H1 (cell line): ENCODE results near the gene DUOXA1. TPM values are rescaled to one million over a fixed set of nuclear protein-coding genes. Genes with fewer than 3 reads are reported as not detected.

Experiments used
- CTCF ChIA-PET: fragments of 300-600 bp; sonication (Branson Sonifier 250); formaldehyde crosslinking; loops from one replicate; lab custom pipeline; 2021; ENCODE audit not compliant: partially characterized antibody; lab: Charles Lee
- POLR2A ChIA-PET: fragments of 300-600 bp; sonication (Branson Sonifier 250); formaldehyde crosslinking; loops from one replicate; lab custom pipeline; 2021; ENCODE audit warnings: inconsistent platforms; ENCODE audit not compliant: partially characterized antibody; lab: Charles Lee
- DNase-seq, 2 experiments: peaks; one replicate each; pipeline versions ENCODE4 v3.0.0 to v3.0.0-alpha.2; 2010 to 2022; ENCODE audit warnings: low spot score in 2 of 2, low read depth in 1 of 2, mixed read lengths in 1 of 2
- FAIRE-seq: peaks from 2 replicates; lab custom pipeline; 2011; peaks lifted over from hg19 to GRCh38; lab: Jason Lieb, UNC
- H2AFZ ChIP-seq: 2 replicates; pipeline ENCODE4 v1.8.1; 2012; ENCODE audit warnings: low read length, inconsistent platforms
- H2AK5ac ChIP-seq: 2 replicates; pipeline ENCODE4 v1.6.1; 2013; ENCODE audit warnings: low read depth, low read length
- H2BK120ac ChIP-seq: replicated peaks from 2 replicates; pipeline ENCODE3; 2013; ENCODE audit warnings: low read depth, low read length, inconsistent platforms
- H2BK12ac ChIP-seq: 2 replicates; pipeline ENCODE4 v1.6.1; 2013; ENCODE audit warnings: low read depth, low read length
- H2BK15ac ChIP-seq: 2 replicates; pipeline ENCODE4 v1.6.1; 2013; ENCODE audit warnings: low read length
- H2BK20ac ChIP-seq: 2 replicates; pipeline ENCODE4 v1.6.1; 2013; ENCODE audit warnings: low read length
- H2BK5ac ChIP-seq: 2 replicates; pipeline ENCODE4 v1.6.1; 2013; ENCODE audit warnings: low read depth, low read length
- H3K14ac ChIP-seq: 2 replicates; pipeline ENCODE4 v1.6.1; 2013; ENCODE audit warnings: inconsistent platforms; ENCODE audit not compliant: insufficient read length
- H3K18ac ChIP-seq: 2 replicates; pipeline ENCODE4 v1.6.1; 2013; ENCODE audit warnings: low read length; ENCODE audit errors: extremely low read depth
- H3K23ac ChIP-seq: 2 replicates; pipeline ENCODE4 v1.6.1; 2013; ENCODE audit warnings: inconsistent platforms; ENCODE audit not compliant: insufficient read length
- H3K23me2 ChIP-seq: 2 replicates; pipeline ENCODE4 v1.6.1; 2013; ENCODE audit warnings: low read depth, low read length
- H3K27ac ChIP-seq: 2 replicates; pipeline ENCODE4 v1.6.1; 2011; ENCODE audit warnings: low read depth, low read length, inconsistent platforms
- H3K27me3 ChIP-seq, 4 experiments: replicated peaks in 1 of 4; 1 replicate in 1 of 4; 2 replicates in 3 of 4; pipeline versions ENCODE4 v1.6.1 to v1.8.1; 2011 to 2013; ENCODE audit warnings: low read length in 3 of 4, mild to moderate bottlenecking in 3 of 4, inconsistent platforms in 2 of 4, mixed read lengths in 2 of 4, moderate library complexity in 1 of 4; ENCODE audit not compliant: control insufficient read depth in 3 of 4, insufficient read depth in 3 of 4; ENCODE audit errors: extremely low read depth in 1 of 4
- H3K36me3 ChIP-seq, 4 experiments: 2 replicates each; pipeline versions ENCODE4 v1.6.1 to v1.8.1; 2011 to 2013; ENCODE audit warnings: mild to moderate bottlenecking in 4 of 4, low read length in 3 of 4, moderate library complexity in 2 of 4, control low read depth in 1 of 4, inconsistent platforms in 1 of 4; ENCODE audit not compliant: insufficient read depth in 4 of 4, control insufficient read depth in 2 of 4
- H3K4ac ChIP-seq: replicated peaks from 2 replicates; pipeline ENCODE3; 2013; ENCODE audit warnings: low read length, low read depth, mixed read lengths, inconsistent platforms; ENCODE audit not compliant: insufficient read length
- H3K4me1 ChIP-seq, 4 experiments: replicated peaks in 1 of 4; 1 replicate in 1 of 4; 2 replicates in 3 of 4; pipeline versions ENCODE4 v1.6.1 to v1.8.1; 2011 to 2013; ENCODE audit warnings: low read length in 3 of 4, inconsistent platforms in 2 of 4, mixed read lengths in 1 of 4; ENCODE audit not compliant: insufficient read depth in 4 of 4, control insufficient read depth in 3 of 4
- H3K4me2 ChIP-seq, 2 experiments: 2 replicates each; pipeline versions ENCODE4 v1.6.1 to v1.8.1; 2011 to 2013; ENCODE audit warnings: low read depth in 2 of 2, low read length in 2 of 2, control low read depth in 1 of 2, inconsistent platforms in 1 of 2, mild to moderate bottlenecking in 1 of 2; ENCODE audit not compliant: insufficient read depth in 1 of 2
- H3K4me3 ChIP-seq, 4 experiments: fragments of 200-600, 300-600 bp in 1 of 4; sonication (generic), shearing (Covaris generic), sonication (Bioruptor Twin) in 1 of 4; 2 replicates each; pipeline versions ENCODE4 v1.5.1 to v1.8.1; 2011 to 2016; ENCODE audit warnings: low read length in 4 of 4, low read depth in 3 of 4, control low read depth in 2 of 4, inconsistent platforms in 2 of 4, mild to moderate bottlenecking in 2 of 4, mixed read lengths in 1 of 4, moderate library complexity in 1 of 4; ENCODE audit not compliant: insufficient read depth in 2 of 4; ENCODE audit errors: extremely low read depth in 1 of 4
- H3K56ac ChIP-seq: replicated peaks from 2 replicates; pipeline ENCODE3; 2013; ENCODE audit warnings: low read depth, mild to moderate bottlenecking, mixed read lengths, low read length, inconsistent platforms; ENCODE audit not compliant: insufficient read length
- H3K79me1 ChIP-seq: 2 replicates; pipeline ENCODE4 v1.6.1; 2013; ENCODE audit warnings: low read depth, low read length, control low read depth
- H3K79me2 ChIP-seq, 2 experiments: 2 replicates each; pipeline versions ENCODE4 v1.6.1 to v1.8.1; 2012 to 2013; ENCODE audit warnings: low read length in 2 of 2, mild to moderate bottlenecking in 2 of 2, inconsistent platforms in 1 of 2; ENCODE audit not compliant: insufficient read depth in 2 of 2, control insufficient read depth in 1 of 2
- H3K9ac ChIP-seq, 4 experiments: replicated peaks in 1 of 4; 1 replicate in 1 of 4; 2 replicates in 3 of 4; pipeline versions ENCODE4 v1.6.1 to v1.8.1; 2011 to 2013; ENCODE audit warnings: low read depth in 3 of 4, low read length in 3 of 4, control low read depth in 2 of 4, mild to moderate bottlenecking in 2 of 4, moderate library complexity in 2 of 4, inconsistent platforms in 1 of 4; ENCODE audit errors: extremely low read depth in 1 of 4
- H3K9me3 ChIP-seq, 2 experiments: 2 replicates each; pipeline versions ENCODE4 v1.6.1 to v1.8.1; 2012 to 2013; ENCODE audit warnings: mild to moderate bottlenecking in 2 of 2, moderate library complexity in 2 of 2, control low read depth in 1 of 2, inconsistent platforms in 1 of 2, low read depth in 1 of 2, low read length in 1 of 2, mixed read lengths in 1 of 2; ENCODE audit not compliant: insufficient read depth in 2 of 2
- H4K20me1 ChIP-seq, 2 experiments: replicated peaks in 1 of 2; 2 replicates each; pipeline versions ENCODE3 to v1.8.1; 2011 to 2013; ENCODE audit warnings: inconsistent platforms in 2 of 2, low read length in 2 of 2, mild to moderate bottlenecking in 1 of 2; ENCODE audit not compliant: insufficient read depth in 2 of 2, control insufficient read depth in 1 of 2
- H4K5ac ChIP-seq: 2 replicates; pipeline ENCODE4 v1.6.1; 2013; ENCODE audit warnings: low read length, low read depth, mixed read lengths, inconsistent platforms; ENCODE audit not compliant: insufficient read length
- H4K8ac ChIP-seq: 2 replicates; pipeline ENCODE4 v1.8.0; 2013; ENCODE audit warnings: mild to moderate bottlenecking, moderate library complexity, low read length, inconsistent platforms; ENCODE audit not compliant: insufficient read depth; ENCODE audit errors: extremely low read depth
- H4K91ac ChIP-seq: replicated peaks from 2 replicates; pipeline ENCODE3; 2013; ENCODE audit warnings: low read length, mixed read lengths, inconsistent platforms; ENCODE audit not compliant: insufficient read length
- CHD1 ChIP-seq: IDR thresholded peaks from 2 replicates; pipeline ENCODE4 v1.6.1; 2012; ENCODE audit warnings: low read depth, low read length, improper control_type of control experiment
- CTBP2 ChIP-seq: IDR thresholded peaks from 2 replicates; pipeline ENCODE4 v1.7.0; 2011; ENCODE audit warnings: borderline replicate concordance, mild to moderate bottlenecking, moderate library complexity, mixed read lengths, low read length; ENCODE audit not compliant: insufficient read depth, insufficient read length
- CTCF ChIP-seq, 3 experiments: IDR thresholded peaks; 1 replicate in 2 of 3; 2 replicates in 1 of 3; pipeline versions ENCODE4 v1.5.1 to v1.6.1; 2011; ENCODE audit warnings: low read length in 3 of 3, mild to moderate bottlenecking in 3 of 3, inconsistent platforms in 2 of 3, low read depth in 1 of 3, moderate library complexity in 1 of 3; ENCODE audit not compliant: insufficient read depth in 1 of 3; ENCODE audit errors: control extremely low read depth in 1 of 3
- HDAC2 ChIP-seq, 2 experiments: fragments of 300-600 bp in 1 of 2; sonication (generic) in 1 of 2; IDR thresholded peaks; 2 replicates each; pipeline ENCODE4 v1.6.1; 2011 to 2012; ENCODE audit warnings: low read depth in 2 of 2, low read length in 2 of 2, mild to moderate bottlenecking in 2 of 2, moderate library complexity in 2 of 2, borderline replicate concordance in 1 of 2, inconsistent platforms in 1 of 2
- NANOG ChIP-seq: IDR thresholded peaks from 2 replicates; pipeline ENCODE4 v1.6.1; 2011; ENCODE audit warnings: low read length, low read depth, mild to moderate bottlenecking, inconsistent platforms; ENCODE audit not compliant: insufficient read depth, poor library complexity, severe bottlenecking
- POLR2A ChIP-seq, 2 experiments: IDR thresholded peaks; 1 replicate in 1 of 2; 2 replicates in 1 of 2; pipeline ENCODE4 v1.6.1; 2011; ENCODE audit warnings: low read depth in 2 of 2, low read length in 2 of 2, mild to moderate bottlenecking in 2 of 2; ENCODE audit errors: control extremely low read depth in 1 of 2
- RFX5 ChIP-seq: IDR thresholded peaks from 2 replicates; pipeline ENCODE4 v1.6.1; 2011; ENCODE audit warnings: low read depth, low read length, improper control_type of control experiment, borderline replicate concordance
- SIN3A ChIP-seq, 2 experiments: IDR thresholded peaks in 1 of 2; conservative IDR thresholded peaks in 1 of 2; 2 replicates each; pipeline ENCODE4 v1.6.1; 2011 to 2012; ENCODE audit warnings: low read length in 2 of 2, improper control_type of control experiment in 1 of 2, low read depth in 1 of 2, mild to moderate bottlenecking in 1 of 2
- SIRT6 ChIP-seq: IDR thresholded peaks from one replicate; pipeline ENCODE4 v1.7.1; 2012; ENCODE audit warnings: low read length, inconsistent platforms
- TEAD4 ChIP-seq: IDR thresholded peaks from 2 replicates; pipeline ENCODE4 v1.6.1; 2012; ENCODE audit warnings: low read depth, low read length, inconsistent platforms, mixed read lengths
- ZNF274 ChIP-seq: IDR thresholded peaks from 2 replicates; pipeline ENCODE4 v1.7.0; 2012; ENCODE audit warnings: low read length, borderline replicate concordance; ENCODE audit errors: extremely low read depth
- WGBS, 2 experiments: shearing (Covaris generic) in 1 of 2; methylation state at CpG; one replicate each; pipeline versions ENCODE4 v1.1.6 to v1.1.7; 2013 to 2015; ENCODE audit warnings: low lambda C conversion rate in 2 of 2, mixed read lengths in 2 of 2, inconsistent platforms in 1 of 2, low coverage in 1 of 2, missing lambda C conversion rate in 1 of 2; ENCODE audit not compliant: insufficient replicate concordance in 2 of 2, insufficient coverage in 1 of 2, insufficient read length in 1 of 2; ENCODE audit errors: extremely low coverage in 1 of 2, missing lambda C conversion rate in 1 of 2; 5-methylcytosine and 5-hydroxymethylcytosine counted together
- polyA plus RNA-seq, 7 experiments: library from polyadenylated mRNA; depleted of rRNA in 3 of 7; stranded (reverse) in 5 of 7; unstranded in 2 of 7; fragments of >200 nt in 5 of 7; fragments of 200-250 nt in 2 of 7; gene quantifications; 1 replicate in 5 of 7; 2 replicates in 1 of 7; 4 replicates in 1 of 7; pipeline versions ENCODE4 v1.2.1 to v1.2.3, GENCODE V29; 2011 to 2013; ENCODE audit warnings: missing spikeins in 2 of 7, mixed read lengths in 2 of 7
- total RNA-seq: library from RNA; stranded (reverse); fragmentation: NEBNext Ultra II Directional; extraction: Animal tissue kit (Norgen Biotek cat#: 25700); gene quantifications from 2 replicates; pipeline ENCODE4 v1.2.1, GENCODE V29; 2021

The DUOXA1 gene
- total and polyA plus RNA-seq, 2 of the 8 experiments (the other 6 are each of a cell fraction or from before 2014, with no cell fraction given), result 0.18 TPM; not detected in 1

- Histone ChIP-seq H3K23me2 (peaks cover 5% of the 10 kb centered on the region; the same call in 1 of the 2 replicates), H3K27me3 (peaks cover 73 to 90% (median 81%) of the 10 kb centered on the region in 4 experiments), H3K4me2 (no peak overlapping the region), H2AK5ac (no peak overlapping the region), H2BK5ac (no peak overlapping the region), H3K56ac (no peak overlapping the region), H3K4ac (no peak overlapping the region), H3K27ac (no peak overlapping the region), H2BK15ac (no peak overlapping the region; the same call in 1 of the 2 replicates), H3K14ac (no peak overlapping the region), H2BK20ac (no peak overlapping the region), H4K5ac (no peak overlapping the region), H3K23ac (no peak overlapping the region), H3K36me3 (no peaks in the 10 kb centered on the region), H2BK12ac (no peak overlapping the region), H4K8ac (no peak overlapping the region), H3K9me3 (no peaks in the 10 kb centered on the region), H4K91ac (no peak overlapping the region), H2AFZ (no peak overlapping the region), H3K79me2 (no peaks in the 10 kb centered on the region), H3K18ac (no peak overlapping the region), H4K20me1 (peaks cover 0 to 2% of the 10 kb centered on the region in 2 experiments), H3K4me3 (no peak overlapping the region), H2BK120ac (no peak overlapping the region), H3K79me1 (no peaks in the 10 kb centered on the region), H3K9ac (no peak overlapping the region), H3K4me1 (peaks cover 0 to 10% (median 6%) of the 10 kb centered on the region in 4 experiments; a peak in 5 of 7 replicates)
- TF ChIP-seq SIN3A (conservative IDR thresholded peaks at IDR 0.05 in 1 of 2, IDR thresholded peaks at IDR 0.05 in 1 of 2; ENCODE audit: low read depth in 1 of 2, low read length in 2 of 2) (no peak), ZNF274 (no peak), HDAC2 (IDR thresholded peaks at IDR 0.05; ENCODE audit: borderline replicate concordance in 1 of 2, low read depth in 2 of 2, low read length in 2 of 2) (no peak), RFX5 (no peak), CTBP2 (no peak), TEAD4 (no peak), SIRT6 (no peak), NANOG (no peak), CHD1 (no peak), POLR2A (IDR thresholded peaks at IDR 0.05; ENCODE audit: control extremely low read depth in 1 of 2, low read depth in 2 of 2, low read length in 2 of 2) (no peak), CTCF (IDR thresholded peaks at IDR 0.05; ENCODE audit: control extremely low read depth in 1 of 3, insufficient read depth in 1 of 3, low read depth in 1 of 3, low read length in 3 of 3) (no peak)
- ChIA-PET POLR2A (interaction anchor here (1.9 kb wide), 1 partner anchor 17 kb away, joined by 4 read pairs; no protein-coding TSS in a partner anchor), CTCF (interaction anchor here (0.6 to 7.9 kb wide), 8 partner anchors 10 to 1128 kb away, joined by 3 to 45 read pairs (median 5); partner anchors contain the start of genes DUOX2 and DUOXA2)
- FAIRE-seq (no peak), DNase-seq (no peak)
- 84% methylated on average over 5 of the region's 5 CpGs; no CpG with 5 or more reads in 1 of the 2 experiments for WGBS, 2 experiments
Observed at GRCh38 chr15:45133561-45133920, 3.9 kb upstream of the DUOXA1 start.
